K562 (cell line): ENCODE measurements around the gene SERAC1. TPM values are rescaled to one million over a fixed set of nuclear protein-coding genes. Genes with fewer than 3 reads are reported as not detected.
A peak's percentile ranks its signal among the peaks of the same experiment; 100 is the strongest.

Experiments used
- ATAC-seq: fragments of 200-7000 bp; cut with Tn5 transposase; 3 replicates; pipeline ENCODE4 v1.9.1; 2020; ENCODE audit warnings: moderate library complexity
- BruUV-seq: library from RNA; stranded (reverse); fragments of 400-500 nt; replicated peaks from 2 replicates; lab custom pipeline; 2021; lab: Mats Ljungman, UMichigan
- CTCF ChIA-PET: fragments of 300-600 bp; formaldehyde crosslinking; extraction: SDS; loops from one replicate; lab custom pipeline; 2021; ENCODE audit warnings: low intra/inter-chr PET ratio; lab: Yijun Ruan, JAX
- POLR2A ChIA-PET: fragments of 300-600, 350-650 bp; sonication (Branson Sonifier 250); formaldehyde crosslinking; extraction: SDS; loops from one replicate; lab custom pipeline; 2021; ENCODE audit warnings: antibody characterized with exemption, inconsistent platforms; lab: Yijun Ruan, JAX
- DNase-seq, 4 experiments: peaks; one replicate each; pipeline versions ENCODE4 v3.0.0 to v3.0.0-alpha.2; 2011 to 2018; ENCODE audit warnings: low spot score in 3 of 4, mixed read lengths in 3 of 4; ENCODE audit errors: extremely low read depth in 1 of 4
- FAIRE-seq: peaks from 2 replicates; lab custom pipeline; 2011; peaks lifted over from hg19 to GRCh38; lab: Jason Lieb, UNC
- H2AFZ ChIP-seq: 2 replicates; pipeline ENCODE4 v1.6.0; 2011; ENCODE audit warnings: low read depth, low read length, control low read depth, inconsistent platforms
- H3K27ac ChIP-seq: fragments of 200-600 bp; 3 replicates; pipeline ENCODE4 v1.8.0; 2011; ENCODE audit warnings: low read depth, mild to moderate bottlenecking, control low read depth, inconsistent platforms, low read length, moderate library complexity, mixed read lengths; ENCODE audit errors: extremely low read depth
- H3K27me3 ChIP-seq, 2 experiments: fragments of 300-600 bp in 1 of 2; 2 replicates in 1 of 2; 3 replicates in 1 of 2; pipeline versions ENCODE4 v1.6.0 to v1.8.0; 2011; ENCODE audit warnings: inconsistent platforms in 2 of 2, low read length in 2 of 2, mild to moderate bottlenecking in 1 of 2, mixed read lengths in 1 of 2, moderate library complexity in 1 of 2; ENCODE audit not compliant: control insufficient read depth in 2 of 2, insufficient read depth in 2 of 2
- H3K36me3 ChIP-seq: fragments of 300-600 bp; 3 replicates; pipeline ENCODE4 v1.8.0; 2011; ENCODE audit warnings: mild to moderate bottlenecking, low read length, inconsistent platforms; ENCODE audit not compliant: control insufficient read depth, insufficient read depth
- H3K4me1 ChIP-seq, 2 experiments: fragments of 200-600 bp in 1 of 2; replicated peaks in 1 of 2; 2 replicates in 1 of 2; 3 replicates in 1 of 2; pipeline versions ENCODE4 v1.5.1 to v1.8.0; 2011; ENCODE audit warnings: inconsistent platforms in 2 of 2, low read length in 2 of 2, mild to moderate bottlenecking in 1 of 2, mixed read lengths in 1 of 2, moderate library complexity in 1 of 2; ENCODE audit not compliant: control insufficient read depth in 2 of 2, insufficient read depth in 2 of 2
- H3K4me2 ChIP-seq: 2 replicates; pipeline ENCODE4 v1.6.1; 2011; ENCODE audit warnings: low read length, control low read depth, inconsistent platforms, mixed read lengths; ENCODE audit not compliant: insufficient read depth
- H3K4me3 ChIP-seq: fragments of 200-600 bp; sonication (generic), shearing (Covaris generic); 2 replicates; pipeline ENCODE4 v1.5.1; 2016; ENCODE audit warnings: control low read depth, inconsistent platforms
- H3K79me2 ChIP-seq: fragments of 200-600 bp; 3 replicates; pipeline ENCODE4 v1.8.0; 2011; ENCODE audit warnings: low read length, inconsistent platforms; ENCODE audit not compliant: control insufficient read depth, insufficient read depth
- H3K9ac ChIP-seq, 2 experiments: 2 replicates each; pipeline versions ENCODE4 v1.6.0 to v1.6.1; 2011; ENCODE audit warnings: low read depth in 2 of 2, low read length in 2 of 2, control low read depth in 1 of 2, inconsistent platforms in 1 of 2, mild to moderate bottlenecking in 1 of 2, mixed read lengths in 1 of 2; ENCODE audit not compliant: insufficient read depth in 1 of 2
- H3K9me1 ChIP-seq: one replicate; pipeline ENCODE4 v1.6.0; 2011; ENCODE audit warnings: inconsistent platforms, mild to moderate bottlenecking, low read length, moderate library complexity; ENCODE audit not compliant: control insufficient read depth, insufficient read depth
- H3K9me3 ChIP-seq: replicated peaks from 2 replicates; pipeline ENCODE4 v1.5.1; 2011; ENCODE audit warnings: low read depth, low read length, inconsistent platforms; ENCODE audit not compliant: control insufficient read depth, insufficient read depth
- H4K20me1 ChIP-seq: replicated peaks from 2 replicates; pipeline ENCODE4 v1.6.1; 2011; ENCODE audit warnings: low read length, inconsistent platforms, mixed read lengths; ENCODE audit not compliant: control insufficient read depth, insufficient read depth
- DPF2 ChIP-seq: fragments of 450-650 bp; IDR thresholded peaks from 2 replicates; pipeline ENCODE4 v1.6.1; 2016
- FOSL1 ChIP-seq: fragments of 200-800 bp; sonication (Bioruptor generic); conservative IDR thresholded peaks from 2 replicates; pipeline ENCODE4 v1.6.1; 2016; ENCODE audit warnings: missing genetic modification characterization, missing compliant biosample characterization
- NR2C2 ChIP-seq, 2 experiments: fragments of 200-800 bp in 1 of 2; sonication (Bioruptor generic) in 1 of 2; sonication (generic) in 1 of 2; formaldehyde crosslinking in 1 of 2; IDR thresholded peaks; 2 replicates each; pipeline versions ENCODE4 v1.6.1 to v1.8.0; 2016 to 2022; ENCODE audit warnings: mild to moderate bottlenecking in 1 of 2, missing compliant biosample characterization in 1 of 2, missing genetic modification characterization in 1 of 2, missing genetic modification reagents in 1 of 2
- PHTF2 ChIP-seq: fragments of 250-450 bp; sonication (Bioruptor Pico); IDR thresholded peaks from 2 replicates; pipeline ENCODE4 v1.5.0; 2021; ENCODE audit warnings: mild to moderate bottlenecking
- RBM15 ChIP-seq: fragments of 200-400 bp; formaldehyde crosslinking; IDR thresholded peaks from 2 replicates; pipeline ENCODE4 v1.6.1; 2018; ENCODE audit warnings: mild to moderate bottlenecking, low read length, moderate library complexity; ENCODE audit not compliant: insufficient read depth
- RBM34 ChIP-seq: fragments of 200-400 bp; formaldehyde crosslinking; IDR thresholded peaks from 2 replicates; pipeline ENCODE4 v1.6.1; 2018; ENCODE audit warnings: low read length, borderline replicate concordance; ENCODE audit not compliant: insufficient read depth
- SAFB ChIP-seq: fragments of 200-400 bp; formaldehyde crosslinking; IDR thresholded peaks from 2 replicates; pipeline ENCODE4 v1.6.1; 2017; ENCODE audit warnings: low read depth, low read length, borderline replicate concordance
- YBX1 ChIP-seq: fragments of 450-650 bp; IDR thresholded peaks from 2 replicates; pipeline ENCODE4 v1.7.1; 2016; ENCODE audit warnings: mild to moderate bottlenecking
- ZC3H11A ChIP-seq: IDR thresholded peaks from 2 replicates; pipeline ENCODE4 v1.6.1; 2012; ENCODE audit warnings: low read depth, low read length, improper control_type of control experiment
- ZFP1 ChIP-seq: fragments of 450-650 bp; formaldehyde crosslinking; IDR thresholded peaks from 2 replicates; pipeline ENCODE4 v1.4.0; 2020; ENCODE audit warnings: mild to moderate bottlenecking, mixed read lengths
- ZFP36 ChIP-seq: fragments of 150-350 bp; IDR thresholded peaks from 2 replicates; pipeline ENCODE4 v1.6.1; 2018; ENCODE audit warnings: low read length, low read depth; ENCODE audit not compliant: partially characterized antibody
- ZNF668 ChIP-seq: fragments of 250-450 bp; sonication (Bioruptor Pico); IDR thresholded peaks from 2 replicates; pipeline ENCODE4 v1.8.0; 2022; ENCODE audit warnings: mild to moderate bottlenecking, inconsistent platforms
- WGBS: fragments of 100-300 bp; shearing (Covaris generic); methylation state at CpG from one replicate; pipeline ENCODE4 v1.1.6; 2016; ENCODE audit warnings: low coverage, mixed read lengths; ENCODE audit not compliant: insufficient coverage; ENCODE audit errors: missing lambda C conversion rate; 5-methylcytosine and 5-hydroxymethylcytosine counted together
- in situ Hi-C: fragments of 300-500 bp; cut with MboI; formaldehyde crosslinking; loops from 4 replicates; pipeline ENCODE4 v1.15.0; 2018; ENCODE audit warnings: inconsistent platforms, mixed read lengths
- intact Hi-C: fragments of 100-400 bp; cut with micrococcal nuclease; formaldehyde crosslinking; loops from 2 replicates; pipeline ENCODE4 v1.14.2; 2022
- polyA plus RNA-seq, 8 experiments: library from polyadenylated mRNA; depleted of rRNA in 4 of 8; stranded (reverse) in 5 of 8; unstranded in 3 of 8; fragments of >200 nt; fragmentation: Nextera tagmentation in 2 of 8; fragmentation: Illumina TruSeq in 1 of 8; extraction: Ambion mirVana in 2 of 8; extraction: Trizol in 1 of 8; gene quantifications; 2 replicates each; pipeline versions ENCODE4 v1.2.1 to v1.2.3, GENCODE V29; 2011 to 2014; ENCODE audit warnings: inconsistent platforms in 1 of 8, missing spikeins in 1 of 8
- total RNA-seq, 7 experiments: library from RNA; depleted of rRNA in 6 of 7; stranded (reverse); fragments of >200 nt in 6 of 7; fragmentation: Illumina TruSeq in 2 of 7; extraction: Trizol in 2 of 7; gene quantifications; 2 replicates each; pipeline versions ENCODE4 v1.2.1 to v1.2.3, GENCODE V29; 2011 to 2021; ENCODE audit warnings: low replicate concordance in 1 of 7
- TF ChIP-seq, protein P1 (sequence below), 3 experiments: IDR thresholded peaks in 2 of 3; conservative IDR thresholded peaks in 1 of 3; 2 replicates each; pipeline ENCODE4 v1.5.1; 2011 to 2012; ENCODE audit warnings: low read length in 3 of 3, mild to moderate bottlenecking in 3 of 3, control low read depth in 2 of 3, improper control_type of control experiment in 1 of 3, inconsistent platforms in 1 of 3, low read depth in 1 of 3, mixed read lengths in 1 of 3, moderate library complexity in 1 of 3; ENCODE audit not compliant: insufficient read depth in 2 of 3

The SERAC1 gene
- total and polyA plus RNA-seq, 9 of the 15 experiments (the other 6 are each of a cell fraction or from before 2014, with no cell fraction given), result 1.8 to 6.2 (median 2.8) TPM

DNA sequence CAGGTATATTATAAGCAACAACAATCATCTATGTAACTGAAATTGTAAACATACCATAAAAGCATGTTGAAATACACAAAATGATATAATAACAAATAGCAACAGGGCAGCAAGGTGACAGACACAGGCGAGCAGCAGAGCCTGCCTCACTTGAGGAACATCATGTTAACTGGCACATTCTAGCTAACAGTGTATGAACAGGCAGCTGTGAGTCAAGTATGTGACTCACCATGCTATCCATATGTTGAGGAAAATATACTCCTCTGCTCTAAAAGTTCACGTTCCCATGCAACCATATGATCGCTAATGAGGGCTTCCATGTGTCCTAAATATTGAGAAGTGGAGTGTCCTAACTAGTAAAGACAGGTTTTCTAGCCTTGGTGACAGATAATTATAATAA, 18.4 kb downstream of the SERAC1 start:
- ATAC-seq (no peak), FAIRE-seq (no peak), DNase-seq (no peak)
- WGBS, result 36% methylated on average over 3 of the region's 3 CpGs
- H4K20me1 ChIP-seq, result no peaks in the 10 kb centered on the region
- no peak overlapping the region for H3K4me2 ChIP-seq
- H3K9me1 ChIP-seq, result no peaks in the 10 kb centered on the region
- in situ Hi-C loops, result no loop called here
- no peak overlapping the region for H3K27ac ChIP-seq
- intact Hi-C loops, result no loop called here
- no peak overlapping the region for H3K9ac ChIP-seq
- H2AFZ ChIP-seq, result no peak overlapping the region
- H3K9me3 ChIP-seq, result no peaks in the 10 kb centered on the region
- no peaks in the 10 kb centered on the region for H3K36me3 ChIP-seq
- H3K79me2 ChIP-seq, result no peaks in the 10 kb centered on the region
- no peak overlapping the region for H3K4me3 ChIP-seq
- ChIA-PET CTCF (no interaction called here), POLR2A (interaction anchor here (2.1 kb wide), 1 partner anchor 10 kb away, joined by 10 read pairs; no protein-coding TSS in a partner anchor)
- no peaks in the 10 kb centered on the region for H3K4me1 ChIP-seq
- peak; percentile 84 for TF ChIP-seq FOSL1
- no peak for TF ChIP-seq RBM34
- no peaks in the 10 kb centered on the region for H3K27me3 ChIP-seq
- no TSS peak for BruUV-seq

DNA sequence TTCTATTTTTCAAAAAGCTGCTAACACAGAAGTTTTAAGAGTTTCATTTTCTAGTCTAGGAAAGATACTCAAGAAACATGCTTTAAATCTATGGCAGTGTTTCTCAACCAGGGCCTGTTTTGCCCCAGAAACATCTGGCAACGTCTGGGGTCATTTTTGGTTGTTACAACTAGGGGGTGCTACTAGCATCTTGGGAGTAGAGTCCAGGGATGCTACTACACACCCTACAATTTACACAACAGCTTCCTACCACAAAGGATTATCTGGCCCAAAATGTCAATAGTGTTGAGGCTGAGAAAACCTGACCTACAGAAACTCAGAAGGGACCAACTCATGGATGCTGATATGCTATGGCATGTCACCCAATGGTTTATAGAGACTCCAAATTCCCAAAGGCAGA, 24.4 kb downstream of the SERAC1 start:
- H3K27me3 ChIP-seq, result no peaks in the 10 kb centered on the region
- peak; percentile 28 to 55 (median 48) for DNase-seq
- in situ Hi-C loops (no loop called here), intact Hi-C loops (loop anchor here (1.0 kb wide), 1 partner anchor 62 kb away; no protein-coding TSS in a partner anchor)
- H3K79me2 ChIP-seq, result no peaks in the 10 kb centered on the region
- H3K9me3 ChIP-seq, result no peaks in the 10 kb centered on the region
- FAIRE-seq, result peak; percentile 74
- no peaks in the 10 kb centered on the region for H4K20me1 ChIP-seq
- H3K4me1 ChIP-seq, result no peaks in the 10 kb centered on the region
- 0% methylated on average over 1 of the region's 1 CpG for WGBS
- no TSS peak for BruUV-seq
- no peaks in the 10 kb centered on the region for H3K36me3 ChIP-seq
- CTCF ChIA-PET, result interaction anchor here (1.4 kb wide), 1 partner anchor 62 kb away, joined by 7 read pairs; no protein-coding TSS in a partner anchor
- no peak overlapping the region for H3K9ac ChIP-seq
- no peak overlapping the region for H2AFZ ChIP-seq
- POLR2A ChIA-PET, result interaction anchor here (0.7 to 2.1 kb wide), 3 partner anchors 10 to 18 kb away, joined by 3 to 8 read pairs (median 3); no protein-coding TSS in a partner anchor
- H3K4me3 ChIP-seq, result no peak overlapping the region
- no peak overlapping the region for H3K4me2 ChIP-seq
- no peak overlapping the region for H3K27ac ChIP-seq
- ATAC-seq, result peak; percentile 89
- no peaks in the 10 kb centered on the region for H3K9me1 ChIP-seq
- TF ChIP-seq ZFP36 (no peak), NR2C2 (CRISPR knock-in tag; IDR thresholded peaks at IDR 0.05) (no peak), NR2C2 (tag; IDR thresholded peaks at IDR 0.05) (no peak), YBX1 (no peak), DPF2 (no peak), ZFP1 (CRISPR knock-in tag) (no peak), SAFB (no peak), RBM15 (no peak), PHTF2 (CRISPR knock-in tag) (no peak), ZNF668 (CRISPR knock-in tag) (no peak), ZC3H11A (no peak)
- TF ChIP-seq, protein P1, sequence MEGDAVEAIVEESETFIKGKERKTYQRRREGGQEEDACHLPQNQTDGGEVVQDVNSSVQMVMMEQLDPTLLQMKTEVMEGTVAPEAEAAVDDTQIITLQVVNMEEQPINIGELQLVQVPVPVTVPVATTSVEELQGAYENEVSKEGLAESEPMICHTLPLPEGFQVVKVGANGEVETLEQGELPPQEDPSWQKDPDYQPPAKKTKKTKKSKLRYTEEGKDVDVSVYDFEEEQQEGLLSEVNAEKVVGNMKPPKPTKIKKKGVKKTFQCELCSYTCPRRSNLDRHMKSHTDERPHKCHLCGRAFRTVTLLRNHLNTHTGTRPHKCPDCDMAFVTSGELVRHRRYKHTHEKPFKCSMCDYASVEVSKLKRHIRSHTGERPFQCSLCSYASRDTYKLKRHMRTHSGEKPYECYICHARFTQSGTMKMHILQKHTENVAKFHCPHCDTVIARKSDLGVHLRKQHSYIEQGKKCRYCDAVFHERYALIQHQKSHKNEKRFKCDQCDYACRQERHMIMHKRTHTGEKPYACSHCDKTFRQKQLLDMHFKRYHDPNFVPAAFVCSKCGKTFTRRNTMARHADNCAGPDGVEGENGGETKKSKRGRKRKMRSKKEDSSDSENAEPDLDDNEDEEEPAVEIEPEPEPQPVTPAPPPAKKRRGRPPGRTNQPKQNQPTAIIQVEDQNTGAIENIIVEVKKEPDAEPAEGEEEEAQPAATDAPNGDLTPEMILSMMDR (IDR thresholded peaks at IDR 0.05 in 2 of 3, conservative IDR thresholded peaks at IDR 0.05 in 1 of 3; ENCODE audit: insufficient read depth in 2 of 3, low read depth in 1 of 3, low read length in 3 of 3), result peak; percentile 67 to 70 (median 68)
